DND-41 (cell line): ENCODE measurements around the gene PRKAG2.

Source experiments
- ATAC-seq: fragments of 200-7000 bp; cut with Tn5 transposase; 3 replicates; pipeline ENCODE4 v1.9.1; 2021; ENCODE audit warnings: low read depth; ENCODE audit not compliant: insufficient read depth
- DNase-seq: peaks from one replicate; pipeline ENCODE4 v3.0.0-alpha.2; 2020
- H2AFZ ChIP-seq: 2 replicates; pipeline ENCODE4 v1.6.0; 2012; ENCODE audit warnings: low read depth, low read length
- H3K27ac ChIP-seq: 2 replicates; pipeline ENCODE4 v1.5.1; 2012; ENCODE audit warnings: low read length, inconsistent platforms
- H3K27me3 ChIP-seq: fragments of 200-600 bp; sonication (generic); 2 replicates; pipeline ENCODE4 v1.6.0; 2012; ENCODE audit warnings: low read length, mild to moderate bottlenecking, inconsistent platforms; ENCODE audit not compliant: insufficient read depth, poor library complexity
- H3K36me3 ChIP-seq: 2 replicates; pipeline ENCODE4 v1.5.1; 2012; ENCODE audit warnings: low read length, inconsistent platforms; ENCODE audit not compliant: insufficient read depth
- H3K4me1 ChIP-seq: 2 replicates; pipeline ENCODE4 v1.5.1; 2012; ENCODE audit warnings: mild to moderate bottlenecking, low read length; ENCODE audit not compliant: insufficient read depth
- H3K4me2 ChIP-seq: 2 replicates; pipeline ENCODE4 v1.6.0; 2012; ENCODE audit warnings: mild to moderate bottlenecking, moderate library complexity, low read length, inconsistent platforms; ENCODE audit not compliant: insufficient read depth
- H3K4me3 ChIP-seq, 2 experiments: fragments of 200-600 bp in 1 of 2; shearing (Covaris generic) in 1 of 2; 2 replicates each; pipeline ENCODE4 v1.5.1; 2012 to 2016; ENCODE audit warnings: inconsistent platforms in 2 of 2, low read length in 2 of 2, mild to moderate bottlenecking in 2 of 2, low read depth in 1 of 2, moderate library complexity in 1 of 2
- H3K79me2 ChIP-seq: 2 replicates; pipeline ENCODE4 v1.6.0; 2012; ENCODE audit warnings: low read length, inconsistent platforms; ENCODE audit not compliant: insufficient read depth
- H3K9ac ChIP-seq: 2 replicates; pipeline ENCODE4 v1.6.0; 2012; ENCODE audit warnings: low read depth, mild to moderate bottlenecking, inconsistent platforms, low read length, moderate library complexity
- H3K9me3 ChIP-seq: 2 replicates; pipeline ENCODE4 v1.5.1; 2012; ENCODE audit warnings: low read length, moderate library complexity, mild to moderate bottlenecking, inconsistent platforms; ENCODE audit not compliant: insufficient read depth, severe bottlenecking
- H4K20me1 ChIP-seq: 2 replicates; pipeline ENCODE4 v1.6.0; 2012; ENCODE audit warnings: low read length; ENCODE audit not compliant: insufficient read depth
- EZH2 ChIP-seq: IDR thresholded peaks from 3 replicates; pipeline ENCODE4 v1.6.1; 2012; ENCODE audit warnings: borderline replicate concordance, low read depth, mild to moderate bottlenecking, moderate library complexity, low read length, inconsistent platforms; ENCODE audit not compliant: severe bottlenecking
- TF ChIP-seq, protein P1 (sequence below): IDR thresholded peaks from 2 replicates; pipeline ENCODE4 v1.5.1; 2012; ENCODE audit warnings: borderline replicate concordance, low read length, moderate library complexity, mild to moderate bottlenecking; ENCODE audit not compliant: poor library complexity, severe bottlenecking; ENCODE audit errors: extremely low read depth

Gene PRKAG2

DNA sequence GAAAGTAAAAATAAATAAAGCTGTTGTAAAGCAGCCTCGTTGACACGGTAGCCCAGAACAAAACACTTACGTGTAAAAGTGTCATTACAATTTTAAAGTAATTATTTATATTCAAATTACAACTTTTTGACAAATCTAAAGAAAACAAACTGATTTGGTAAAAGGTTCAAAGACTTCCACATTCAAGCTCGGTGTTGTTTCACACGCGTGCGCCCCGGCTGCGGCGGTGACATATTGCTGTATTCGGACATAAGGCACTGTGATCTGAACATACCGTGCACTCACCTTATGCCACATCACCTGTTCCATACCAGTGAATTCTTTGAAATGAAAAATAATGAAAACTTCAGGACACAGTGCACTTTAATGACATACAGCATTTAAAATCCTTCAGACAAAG lies 320.3 kb downstream of the PRKAG2 start:
- DNase-seq (no peak), ATAC-seq (no peak)
- H3K9me3 ChIP-seq = no peaks in the 10 kb centered on the region
- no peak for TF ChIP-seq EZH2
- TF ChIP-seq, protein P1, sequence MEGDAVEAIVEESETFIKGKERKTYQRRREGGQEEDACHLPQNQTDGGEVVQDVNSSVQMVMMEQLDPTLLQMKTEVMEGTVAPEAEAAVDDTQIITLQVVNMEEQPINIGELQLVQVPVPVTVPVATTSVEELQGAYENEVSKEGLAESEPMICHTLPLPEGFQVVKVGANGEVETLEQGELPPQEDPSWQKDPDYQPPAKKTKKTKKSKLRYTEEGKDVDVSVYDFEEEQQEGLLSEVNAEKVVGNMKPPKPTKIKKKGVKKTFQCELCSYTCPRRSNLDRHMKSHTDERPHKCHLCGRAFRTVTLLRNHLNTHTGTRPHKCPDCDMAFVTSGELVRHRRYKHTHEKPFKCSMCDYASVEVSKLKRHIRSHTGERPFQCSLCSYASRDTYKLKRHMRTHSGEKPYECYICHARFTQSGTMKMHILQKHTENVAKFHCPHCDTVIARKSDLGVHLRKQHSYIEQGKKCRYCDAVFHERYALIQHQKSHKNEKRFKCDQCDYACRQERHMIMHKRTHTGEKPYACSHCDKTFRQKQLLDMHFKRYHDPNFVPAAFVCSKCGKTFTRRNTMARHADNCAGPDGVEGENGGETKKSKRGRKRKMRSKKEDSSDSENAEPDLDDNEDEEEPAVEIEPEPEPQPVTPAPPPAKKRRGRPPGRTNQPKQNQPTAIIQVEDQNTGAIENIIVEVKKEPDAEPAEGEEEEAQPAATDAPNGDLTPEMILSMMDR = no peak
- H2AFZ ChIP-seq = no peak overlapping the region
- H3K4me1 ChIP-seq = no peaks in the 10 kb centered on the region
- no peak overlapping the region for H3K9ac ChIP-seq
- no peak overlapping the region for H3K4me2 ChIP-seq
- H3K27ac ChIP-seq = no peak overlapping the region
- H3K4me3 ChIP-seq = no peak overlapping the region
- no peaks in the 10 kb centered on the region for H3K36me3 ChIP-seq
- no peaks in the 10 kb centered on the region for H4K20me1 ChIP-seq
- H3K79me2 ChIP-seq = no peaks in the 10 kb centered on the region
- H3K27me3 ChIP-seq = peaks cover 13% of the 10 kb centered on the region

DNA sequence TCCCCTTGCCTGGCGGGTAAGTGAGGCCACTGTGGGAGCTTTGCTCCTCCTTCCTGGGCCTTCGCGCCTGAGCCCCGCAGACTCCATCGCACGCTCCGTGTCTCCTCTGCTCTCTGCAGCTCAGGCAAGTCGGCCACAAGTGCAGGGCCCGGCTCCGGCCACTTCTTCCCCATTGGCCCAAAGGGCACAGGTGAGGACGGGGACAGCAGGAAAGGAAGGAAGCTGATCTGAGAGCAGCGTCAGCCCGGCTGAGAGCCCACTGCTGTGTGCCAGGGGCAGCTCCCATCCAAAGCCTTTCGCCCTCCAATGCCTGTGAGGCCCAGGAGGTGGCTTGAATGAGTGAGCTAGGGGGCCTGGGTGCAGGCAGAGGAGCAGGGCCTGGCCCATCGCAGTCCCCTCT lies 323.6 kb downstream of the PRKAG2 start:
- Histone ChIP-seq H3K27ac (no peak overlapping the region), H3K9ac (no peak overlapping the region), H3K4me1 (no peaks in the 10 kb centered on the region), H3K4me2 (no peak overlapping the region), H4K20me1 (no peaks in the 10 kb centered on the region), H3K4me3 (no peak overlapping the region), H3K36me3 (no peaks in the 10 kb centered on the region), H3K9me3 (no peaks in the 10 kb centered on the region), H3K79me2 (no peaks in the 10 kb centered on the region), H3K27me3 (peaks cover 10% of the 10 kb centered on the region), H2AFZ (no peak overlapping the region)
- DNase-seq = no peak
- TF ChIP-seq EZH2 = no peak
- TF ChIP-seq, protein P1 = no peak
- ATAC-seq = no peak

DNA sequence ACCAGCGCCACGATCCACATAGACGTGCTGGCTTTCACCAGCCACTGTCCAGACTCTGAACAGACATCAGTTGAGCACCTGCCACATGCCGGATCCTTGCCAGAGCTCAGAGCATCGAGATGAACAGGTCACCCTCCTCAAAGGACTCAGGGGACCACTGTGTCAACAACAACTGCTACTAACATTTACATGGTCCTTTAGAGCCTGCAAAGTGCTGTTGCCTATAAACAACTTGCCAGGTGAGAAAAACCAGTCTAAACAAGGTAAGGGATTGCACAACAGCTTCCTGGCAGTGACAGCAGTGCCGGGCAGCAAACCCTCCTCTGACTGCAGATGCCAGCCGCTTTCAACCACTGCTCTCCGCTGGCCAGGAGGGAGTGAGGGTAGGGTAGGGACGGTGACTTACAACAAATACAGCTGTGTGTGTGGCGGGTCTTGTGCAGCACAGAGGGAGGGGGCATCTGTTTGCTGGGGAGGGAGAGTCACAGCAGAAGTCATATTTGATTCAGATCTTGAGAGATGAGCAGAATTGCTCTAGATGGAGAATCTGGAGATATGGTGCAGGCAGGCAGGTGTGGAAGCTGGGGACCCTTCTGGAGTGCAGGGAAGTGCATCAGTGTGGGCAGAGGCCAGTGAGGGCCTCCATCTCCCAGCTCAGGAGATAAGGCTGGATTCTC lies 324.4 kb downstream of the PRKAG2 start:
- H3K27me3 ChIP-seq = peaks cover 13% of the 10 kb centered on the region
- H3K9me3 ChIP-seq = no peaks in the 10 kb centered on the region
- H3K79me2 ChIP-seq = no peaks in the 10 kb centered on the region
- no peak for ATAC-seq
- no peak overlapping the region for H3K27ac ChIP-seq
- H2AFZ ChIP-seq = no peak overlapping the region
- no peaks in the 10 kb centered on the region for H3K36me3 ChIP-seq
- no peak overlapping the region for H3K9ac ChIP-seq
- no peak overlapping the region for H3K4me2 ChIP-seq
- TF ChIP-seq EZH2 = no peak
- TF ChIP-seq, protein P1 = no peak
- no peaks in the 10 kb centered on the region for H4K20me1 ChIP-seq
- no peak for DNase-seq
- H3K4me3 ChIP-seq = no peak overlapping the region
- no peaks in the 10 kb centered on the region for H3K4me1 ChIP-seq
